CD4-positive, alpha-beta T cell treated with Interleukin-4 for 1 hour (primary cell): ENCODE results near the gene PIM3.
A peak's percentile ranks its signal among the peaks of the same experiment; 100 is the strongest.

Experiments used
- DNase-seq, 2 donors: peaks; one replicate each; pipeline ENCODE4 v3.0.0-alpha.2; 2020 to 2022

The PIM3 gene

DNA sequence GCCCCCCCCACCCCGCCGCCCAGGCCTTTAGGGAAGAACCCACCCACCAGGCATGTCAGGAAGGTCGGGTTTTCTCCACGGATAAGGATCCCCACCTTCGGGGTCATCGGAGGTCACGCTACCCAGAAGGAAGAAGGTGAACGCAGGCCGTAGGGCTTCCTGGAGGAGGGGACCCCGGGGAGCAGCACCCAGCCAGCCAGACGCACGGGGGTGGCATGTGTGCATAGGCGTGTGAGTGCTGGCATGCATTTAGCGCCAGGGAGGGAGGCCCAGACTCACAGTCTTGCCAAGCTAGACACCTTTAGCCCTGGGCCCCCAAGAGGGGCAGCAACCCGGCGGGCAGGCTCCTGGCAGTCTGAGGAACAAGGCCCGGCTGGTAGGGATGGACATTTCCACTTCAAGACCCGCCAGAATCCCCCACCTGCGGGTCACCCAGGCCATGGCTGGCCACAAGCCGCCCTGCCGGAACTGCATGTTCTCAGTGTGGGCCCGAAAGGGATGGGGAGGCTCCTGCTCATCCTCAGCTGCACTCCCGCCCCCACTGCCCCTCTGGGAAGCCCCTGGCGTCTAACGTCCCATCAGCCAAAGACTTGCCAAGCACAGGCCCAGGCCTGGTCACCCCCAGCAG is 16.7 kb upstream of the PIM3 start:
- no peak for DNase-seq

DNA sequence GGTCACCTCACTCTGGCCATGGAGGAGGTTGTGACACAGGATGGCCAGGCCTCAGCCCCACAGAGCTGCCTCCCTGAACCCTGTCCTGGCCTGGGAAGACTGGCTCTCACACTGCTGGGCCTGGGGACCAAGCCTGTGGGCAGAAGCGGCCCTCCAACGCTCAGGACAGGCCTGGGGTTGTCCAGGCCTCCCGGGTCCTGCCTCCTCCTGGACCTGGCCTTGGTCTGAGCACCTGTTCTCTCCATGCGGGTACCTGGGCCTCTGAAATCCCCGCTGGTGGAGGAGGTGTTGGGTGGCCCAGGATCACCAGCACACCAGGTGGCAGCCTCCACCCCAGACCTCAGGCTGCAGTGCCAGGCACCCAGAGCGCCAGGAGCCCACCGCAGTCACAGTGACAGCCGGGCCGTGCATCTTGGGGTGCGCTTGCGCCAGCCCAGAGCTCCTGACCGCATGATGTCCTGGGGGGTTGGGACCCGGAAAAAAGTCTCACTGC is 16.1 kb upstream of the PIM3 start:
- DNase-seq: peak in 1 of 2 donors; percentile 33

DNA sequence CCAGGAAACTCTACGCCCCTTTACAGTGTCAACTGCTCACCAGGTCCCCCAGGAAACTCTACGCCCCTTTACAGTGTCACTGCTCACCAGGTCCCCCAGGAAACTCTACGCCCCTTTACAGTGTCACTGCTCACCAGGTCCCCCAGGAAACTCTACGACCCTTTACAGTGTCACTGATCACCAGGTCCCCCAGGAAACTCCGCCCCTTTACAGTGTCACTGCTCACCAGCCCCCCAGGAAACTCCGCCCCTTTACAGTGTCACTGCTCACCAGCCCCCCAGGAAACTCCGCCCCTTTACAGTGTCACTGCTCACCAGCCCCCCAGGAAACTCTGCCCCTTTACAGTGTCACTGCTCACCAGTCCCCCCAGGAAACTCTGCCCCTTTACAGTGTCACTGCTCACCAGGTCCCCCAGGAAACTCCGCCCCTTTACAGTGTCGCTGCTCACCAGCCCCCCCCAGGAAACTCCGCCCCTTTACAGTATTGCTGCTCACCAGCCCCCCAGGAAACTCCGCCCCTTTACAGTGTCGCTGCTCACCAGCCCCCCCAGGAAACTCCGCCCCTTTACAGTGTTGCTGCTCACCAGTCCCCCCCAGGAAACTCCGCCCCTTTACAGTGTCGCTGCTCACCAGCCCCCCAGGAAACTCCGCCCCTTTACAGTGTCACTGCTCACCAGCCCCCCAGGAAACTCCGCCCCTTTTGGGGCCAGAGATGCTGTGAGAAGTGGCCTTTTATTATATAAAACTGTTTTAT is 15.4 kb upstream of the PIM3 start:
- DNase-seq: peak; percentile 86 to 87

DNA sequence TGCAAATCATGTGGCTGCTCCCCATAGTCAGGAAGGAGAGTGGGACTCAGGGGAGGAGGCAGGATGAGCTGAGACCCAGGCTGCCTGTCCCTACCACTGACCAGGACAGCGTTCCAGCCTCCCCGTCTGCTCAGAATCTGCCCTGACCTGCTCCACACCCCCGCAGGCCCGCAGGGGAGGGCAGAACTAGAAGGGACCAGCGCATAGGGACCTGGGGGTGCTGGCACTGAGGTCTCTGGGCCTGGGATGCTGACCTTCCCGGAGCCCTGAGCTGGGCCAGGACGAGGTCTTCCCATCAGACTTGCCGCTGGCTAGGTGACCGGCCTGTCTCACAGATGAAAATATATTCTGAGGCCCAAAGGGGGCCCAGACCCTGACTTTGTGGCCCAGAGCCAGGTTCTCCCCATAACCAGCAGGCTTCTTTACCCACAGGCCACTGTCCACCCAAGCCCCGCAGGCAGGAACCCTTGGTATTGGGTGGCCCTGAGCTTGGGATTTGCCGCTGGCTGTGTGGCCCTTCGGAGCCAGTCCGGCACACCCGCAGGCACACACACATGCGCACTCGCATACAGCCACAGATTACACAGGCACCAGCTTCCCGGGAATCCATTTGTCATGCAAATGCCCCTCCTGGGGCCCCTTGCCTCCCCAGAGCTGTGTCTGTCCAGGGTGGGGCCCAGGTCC is 13.8 kb upstream of the PIM3 start:
- DNase-seq: no peak

DNA sequence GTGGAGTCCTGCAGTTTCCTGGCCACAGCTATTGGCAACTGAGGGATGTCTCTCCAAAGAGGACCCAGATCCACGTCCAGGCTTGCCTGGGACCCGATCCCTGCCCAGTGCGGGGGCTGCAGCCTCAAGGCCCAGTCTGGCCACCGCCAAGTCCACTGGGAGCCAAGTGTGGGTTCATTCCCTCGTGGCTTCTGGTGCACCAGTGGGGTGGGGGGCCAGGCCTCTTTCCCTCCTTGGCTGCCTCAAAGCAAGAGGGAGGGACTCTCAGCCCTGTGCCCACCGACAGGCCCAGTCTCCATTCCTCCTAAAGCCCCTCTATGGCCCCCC is 13.3 kb upstream of the PIM3 start:
- DNase-seq: no peak

DNA sequence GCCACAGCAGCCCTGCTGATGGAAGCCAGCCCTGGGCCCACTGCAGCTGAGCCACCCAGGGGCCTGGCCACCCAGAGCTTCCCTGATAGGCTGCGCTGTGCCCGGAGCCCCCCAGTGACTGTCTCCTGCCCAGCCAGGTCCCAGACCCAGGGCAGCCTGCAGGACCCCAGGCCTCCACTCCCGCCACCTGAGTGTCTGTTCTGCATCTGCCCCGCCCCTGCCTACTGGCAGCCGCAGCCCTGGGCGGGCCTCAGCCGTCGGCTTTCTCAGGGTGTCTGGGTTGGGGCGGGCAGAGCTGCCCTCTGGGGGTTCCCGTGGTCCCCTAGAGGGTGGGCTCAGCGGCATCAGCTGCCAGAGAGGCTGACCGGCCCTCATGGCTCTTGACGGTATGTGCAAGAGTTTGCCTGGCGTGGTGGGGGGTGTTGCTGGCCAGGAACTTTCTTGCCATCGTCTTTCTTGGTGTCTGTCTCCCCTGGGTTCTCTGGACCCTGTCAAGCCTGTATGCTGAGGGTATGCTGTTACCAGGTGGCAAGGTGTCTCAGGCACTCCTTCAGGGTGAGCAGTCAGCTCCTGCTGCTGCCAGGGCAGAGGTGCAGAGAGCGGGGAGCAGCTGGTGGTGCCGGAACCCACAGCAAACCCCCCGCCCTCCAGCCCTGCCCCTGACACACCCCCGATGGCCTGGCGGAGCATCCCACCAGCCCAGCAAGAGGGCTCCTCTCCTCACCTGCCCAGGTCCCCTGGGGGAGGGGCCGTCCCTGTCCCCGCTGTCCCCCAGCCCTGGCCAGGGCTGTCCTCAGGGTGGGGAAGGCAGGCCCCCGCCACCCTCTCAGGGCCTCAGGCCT is 12.2 kb upstream of the PIM3 start:
- no peak for DNase-seq

DNA sequence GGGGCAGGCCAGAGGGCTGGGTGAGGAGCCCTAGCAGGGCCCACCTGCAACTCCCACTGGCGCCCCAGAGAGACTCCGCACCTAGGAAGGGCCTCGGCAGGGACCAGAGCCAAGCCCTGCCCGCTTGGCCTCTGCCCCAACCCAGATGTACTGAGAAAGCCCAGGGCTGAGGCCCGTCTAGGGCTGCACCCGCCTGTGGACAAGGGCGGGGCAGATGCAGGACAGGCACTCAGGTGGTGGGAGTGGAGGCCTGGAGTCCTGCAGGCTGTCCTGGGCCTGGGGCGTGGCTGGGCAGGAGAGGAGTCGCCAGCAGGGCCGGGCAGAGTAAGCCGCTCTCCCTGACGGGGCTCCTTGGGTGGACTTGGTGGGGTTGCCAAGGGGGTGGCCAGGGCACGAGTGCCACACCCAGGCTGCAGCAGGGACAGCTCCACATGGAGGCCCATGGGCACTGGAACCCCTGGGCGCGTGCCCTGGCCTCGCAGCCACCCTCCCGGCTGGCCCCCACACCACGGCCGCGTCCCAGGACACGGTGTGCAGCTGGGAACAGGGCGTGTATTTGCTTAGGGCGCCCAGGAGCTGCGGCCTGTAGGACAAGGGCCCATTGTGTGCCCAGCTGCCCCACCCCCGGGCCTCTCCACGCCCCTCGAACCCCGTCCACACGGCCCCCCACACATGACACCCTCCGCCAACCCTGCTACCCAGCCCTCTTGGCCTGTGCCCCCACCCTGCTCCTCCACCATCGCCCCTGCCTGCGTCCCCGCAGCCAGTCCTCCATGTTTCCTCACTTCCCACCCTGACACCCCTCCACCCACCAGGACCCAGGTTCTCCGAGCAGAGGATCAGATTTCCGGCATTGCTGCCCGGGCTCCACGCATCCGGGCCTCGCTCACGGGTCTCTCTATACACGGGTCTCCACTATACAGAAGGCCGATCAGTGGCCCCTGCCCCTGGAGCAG is 11.3 kb upstream of the PIM3 start:
- no peak for DNase-seq

DNA sequence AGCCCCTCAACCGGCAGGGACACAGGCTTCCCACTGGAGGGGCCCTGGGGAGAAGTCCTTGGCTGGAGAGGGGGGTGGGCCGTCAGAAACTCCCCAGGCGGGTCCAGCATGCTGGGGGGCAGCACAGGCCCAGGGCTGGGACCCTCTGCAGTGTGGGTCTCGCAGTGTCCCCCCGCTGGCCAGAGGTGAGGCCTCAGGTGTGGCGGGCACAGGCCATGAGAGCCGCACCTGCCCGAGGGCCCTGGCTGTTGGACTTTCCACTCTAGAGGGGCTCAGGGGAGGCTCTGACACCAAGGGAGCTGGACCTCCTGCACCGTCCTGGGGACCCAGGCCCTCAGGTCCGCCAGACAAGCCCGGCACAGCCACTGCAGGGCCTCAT is 10.7 kb upstream of the PIM3 start:
- no peak for DNase-seq

DNA sequence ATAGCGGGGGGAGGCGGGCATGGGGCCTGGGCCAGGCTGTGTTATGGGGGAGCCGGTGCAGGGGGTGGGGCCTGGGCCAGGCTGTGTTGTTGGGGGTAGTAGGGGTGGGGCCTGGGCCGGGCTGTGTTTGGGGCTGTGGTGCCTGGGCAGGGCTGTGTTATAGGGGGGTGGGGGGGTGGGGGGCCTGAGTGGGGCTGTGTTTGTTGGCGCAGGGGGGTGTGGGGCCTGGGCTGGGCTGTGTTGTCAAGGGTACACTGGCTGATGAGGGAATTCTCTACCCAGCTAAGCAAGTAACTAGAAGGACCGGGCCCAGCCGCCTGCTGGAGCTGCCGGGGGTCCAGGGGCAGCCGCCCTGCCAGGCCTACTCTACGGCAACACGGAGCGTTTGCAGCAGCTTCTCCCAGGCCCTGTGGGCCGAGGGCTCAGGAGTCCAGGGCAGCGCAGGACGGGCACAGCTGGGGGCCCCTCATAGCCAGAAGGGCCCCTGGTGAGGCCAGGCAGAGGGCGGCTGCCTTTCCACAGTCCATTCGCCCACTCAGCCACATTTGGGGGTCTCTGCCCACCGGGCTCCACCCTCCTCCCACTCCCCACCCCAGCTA is 10.1 kb upstream of the PIM3 start:
- no peak for DNase-seq

DNA sequence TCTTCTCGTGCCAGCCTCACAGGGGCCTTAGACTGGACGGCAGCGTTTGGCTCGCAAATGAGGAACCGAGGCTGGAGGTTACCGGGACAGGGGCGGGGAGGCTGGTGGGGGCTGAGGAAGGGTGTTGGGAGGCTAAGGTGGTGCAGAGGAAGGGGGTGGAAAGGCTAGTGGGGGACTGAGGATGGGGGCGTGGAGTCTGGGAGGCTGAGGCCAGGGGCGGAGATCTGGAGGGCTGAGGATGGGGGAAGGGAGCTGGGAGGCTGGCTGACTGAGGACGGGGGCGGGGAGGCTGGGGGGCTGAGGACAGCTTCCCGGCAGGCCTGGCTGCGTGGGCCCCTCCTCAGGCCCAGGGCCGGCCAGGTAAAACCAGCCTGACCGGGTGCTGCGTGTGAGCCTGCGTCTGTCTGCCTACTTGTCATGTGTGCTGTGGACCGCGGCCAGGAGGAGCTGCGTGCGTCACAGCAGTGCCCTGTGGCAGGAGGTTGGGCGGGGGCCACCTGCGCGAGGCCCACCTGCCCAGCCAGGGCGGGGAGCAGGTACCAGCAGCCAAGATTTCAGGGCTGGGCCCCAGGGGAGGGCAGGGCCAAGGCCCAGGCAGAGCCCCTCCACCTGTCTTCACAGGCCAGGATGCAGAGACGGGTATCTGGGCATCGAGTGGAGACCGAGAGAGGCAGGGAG is 9.4 kb upstream of the PIM3 start:
- DNase-seq: no peak

DNA sequence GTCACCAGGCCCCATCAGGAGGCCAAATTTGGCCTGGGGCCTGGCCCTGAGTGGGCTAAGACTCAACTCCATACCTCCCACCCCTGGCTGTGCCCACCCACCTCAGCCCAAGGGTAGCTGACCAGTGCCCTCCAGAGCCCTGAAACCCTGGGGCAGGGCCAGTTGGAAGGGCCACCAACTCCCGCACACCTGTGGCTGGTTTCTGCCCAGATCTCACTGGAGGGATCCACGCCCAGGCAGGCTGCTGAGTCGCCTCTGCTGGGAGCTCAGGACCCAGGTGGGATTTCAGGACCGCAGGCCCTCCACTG is 8.9 kb upstream of the PIM3 start:
- DNase-seq: no peak

DNA sequence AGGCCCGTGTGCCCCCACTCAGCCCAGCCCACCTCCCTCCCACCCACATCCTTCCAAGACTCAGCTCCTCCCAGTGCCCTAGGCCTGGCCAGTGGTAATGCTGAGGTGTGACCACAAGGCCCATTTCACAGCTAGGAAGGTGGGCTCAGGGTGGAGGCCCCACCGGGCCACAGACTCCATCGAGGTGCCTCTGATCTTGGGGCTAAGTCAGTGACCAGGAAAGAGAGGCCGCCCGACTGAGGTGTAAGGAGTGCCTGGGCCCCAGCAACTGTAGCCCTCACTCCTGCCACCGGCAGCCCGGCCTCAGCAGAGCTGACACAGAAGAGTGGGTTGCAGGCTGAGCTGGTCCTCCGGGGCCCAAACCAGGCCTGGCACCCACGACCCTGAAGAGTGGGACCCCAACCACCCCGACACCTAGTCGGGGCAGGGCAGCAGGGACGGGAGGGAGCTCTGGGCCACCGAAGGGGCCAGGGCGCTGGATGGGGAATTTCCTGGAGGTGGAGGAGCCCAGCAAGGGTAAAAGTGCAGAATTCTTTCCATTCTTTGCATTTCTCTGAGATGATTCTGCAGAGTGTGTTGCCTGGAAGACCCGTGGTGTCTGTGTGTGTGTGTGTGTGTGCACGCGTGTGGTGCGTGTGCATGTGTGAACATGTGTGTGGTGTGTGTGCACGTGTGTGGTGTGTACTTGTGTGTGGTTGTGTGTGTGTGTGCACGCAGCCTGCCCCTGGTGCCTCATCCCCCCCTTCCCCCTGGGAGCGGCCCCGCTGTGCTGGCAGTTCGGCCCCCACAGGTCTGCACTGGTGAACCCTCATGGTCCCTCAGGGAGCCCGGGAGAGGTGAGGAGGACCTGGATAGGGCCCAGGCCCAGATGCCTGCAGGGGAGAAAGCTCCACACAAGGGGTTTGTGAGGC is 8.3 kb upstream of the PIM3 start:
- no peak for DNase-seq

DNA sequence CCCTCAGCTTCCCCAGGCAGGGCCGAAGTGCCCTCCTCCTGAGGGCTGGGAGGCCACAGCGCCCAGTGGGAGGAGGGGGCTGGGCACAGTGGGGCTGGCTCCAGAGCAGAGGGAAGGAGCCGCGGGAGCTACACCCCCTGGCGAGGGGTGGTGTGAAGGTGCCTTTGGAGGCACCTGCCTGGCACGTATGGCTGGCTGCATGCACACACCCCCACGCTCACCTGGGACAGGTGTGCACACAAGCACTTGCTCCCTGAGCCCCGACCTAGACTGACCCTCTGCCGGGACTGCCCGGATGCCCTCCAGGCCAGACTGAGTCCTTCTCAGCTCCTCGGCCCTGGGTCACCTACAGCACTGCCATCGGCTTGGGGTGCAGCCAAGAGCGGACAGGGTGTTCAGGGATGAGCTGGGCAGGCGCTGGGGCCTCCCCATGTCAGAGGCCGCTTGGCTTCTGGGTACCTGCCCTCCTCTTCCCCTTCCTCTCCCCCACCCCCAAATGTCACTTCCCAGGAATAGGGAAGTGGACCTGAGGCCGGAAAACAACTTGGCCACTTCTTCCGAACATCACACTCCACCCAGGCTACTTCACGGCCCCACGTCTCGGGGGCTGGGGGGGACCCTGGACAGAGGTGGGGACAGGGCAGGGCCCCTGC is 7.4 kb upstream of the PIM3 start:
- DNase-seq: peak; percentile 23 to 68

DNA sequence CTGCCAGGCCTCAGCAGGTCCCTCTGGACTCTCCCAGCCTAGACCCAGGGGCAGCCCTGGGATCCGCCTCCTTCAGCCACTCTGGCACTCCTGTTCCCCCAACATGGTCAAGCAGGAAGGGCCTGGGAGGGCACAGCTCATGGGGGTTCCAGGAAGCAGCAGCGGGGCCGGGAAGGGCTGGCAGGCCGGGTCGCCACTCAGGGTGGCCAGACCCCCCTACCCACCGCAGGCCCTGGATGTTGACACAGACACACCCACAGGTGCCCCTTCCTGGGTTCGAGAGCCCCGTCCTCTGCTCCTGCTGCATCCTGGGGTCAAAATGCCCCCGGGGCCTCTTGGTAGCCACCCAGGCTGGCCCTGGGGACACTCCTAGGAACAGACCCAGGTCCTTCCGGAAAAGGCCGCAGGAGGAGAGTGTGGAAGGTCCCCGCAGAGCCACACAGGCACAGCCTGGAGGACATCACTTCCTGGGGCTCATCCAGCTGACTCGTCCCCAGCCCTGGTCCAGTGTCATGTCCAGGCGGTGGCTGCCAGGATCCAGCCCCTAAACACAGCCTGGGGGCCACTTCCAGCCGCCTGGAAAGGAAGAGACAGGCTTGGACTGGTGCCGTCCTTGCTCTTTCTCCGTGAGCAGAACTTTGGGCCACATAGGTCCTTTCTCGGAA is 6.8 kb upstream of the PIM3 start:
- no peak for DNase-seq

DNA sequence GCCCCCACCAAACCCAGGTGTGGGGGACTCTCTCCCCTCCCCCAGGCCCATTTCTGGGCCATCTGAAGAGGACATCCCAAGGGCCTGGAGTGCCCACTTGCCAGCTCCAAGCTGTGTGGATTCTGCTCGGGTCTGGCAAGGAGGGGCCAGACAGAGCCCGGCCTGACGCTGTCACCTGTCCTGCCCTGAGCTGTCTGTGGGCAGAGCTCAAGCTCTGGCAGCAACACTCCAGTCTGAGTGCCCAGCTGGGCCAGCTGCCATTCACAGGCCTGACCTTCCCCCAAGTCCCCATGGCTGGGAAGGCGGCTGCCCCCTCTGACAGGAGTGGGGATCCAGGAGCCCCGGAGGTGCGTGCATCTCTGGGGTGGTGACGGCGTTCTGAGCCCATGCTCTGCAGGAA is 6.2 kb upstream of the PIM3 start:
- no peak for DNase-seq

DNA sequence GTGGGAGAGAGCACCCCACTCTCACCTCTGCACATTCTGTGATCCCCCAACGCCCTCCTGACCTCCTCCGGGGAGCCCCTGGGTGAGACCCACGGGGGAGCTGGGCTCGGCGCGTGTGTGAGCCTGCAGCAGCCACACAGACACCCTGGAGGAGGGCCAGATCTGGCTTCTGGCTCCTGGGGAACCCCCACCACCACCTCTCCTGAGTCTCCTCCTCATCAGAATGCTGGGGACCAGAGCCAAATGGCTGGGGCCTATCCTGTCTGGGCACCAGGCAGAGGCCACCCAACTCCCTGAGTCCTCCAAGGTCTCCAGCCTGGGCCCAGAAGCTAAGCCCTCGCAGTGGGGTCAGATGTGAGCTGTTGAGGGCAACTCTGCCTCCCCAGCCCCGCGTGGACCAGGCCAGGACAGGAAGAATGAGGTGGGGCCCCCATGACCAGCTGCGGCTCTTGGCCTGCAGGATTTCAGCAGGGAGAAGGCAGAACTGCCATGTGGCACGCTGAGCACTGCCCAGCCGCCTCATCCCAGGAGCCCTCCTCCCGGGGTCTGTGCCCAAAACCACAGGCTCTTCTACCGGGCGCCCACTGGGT is 5.5 kb upstream of the PIM3 start:
- no peak for DNase-seq

DNA sequence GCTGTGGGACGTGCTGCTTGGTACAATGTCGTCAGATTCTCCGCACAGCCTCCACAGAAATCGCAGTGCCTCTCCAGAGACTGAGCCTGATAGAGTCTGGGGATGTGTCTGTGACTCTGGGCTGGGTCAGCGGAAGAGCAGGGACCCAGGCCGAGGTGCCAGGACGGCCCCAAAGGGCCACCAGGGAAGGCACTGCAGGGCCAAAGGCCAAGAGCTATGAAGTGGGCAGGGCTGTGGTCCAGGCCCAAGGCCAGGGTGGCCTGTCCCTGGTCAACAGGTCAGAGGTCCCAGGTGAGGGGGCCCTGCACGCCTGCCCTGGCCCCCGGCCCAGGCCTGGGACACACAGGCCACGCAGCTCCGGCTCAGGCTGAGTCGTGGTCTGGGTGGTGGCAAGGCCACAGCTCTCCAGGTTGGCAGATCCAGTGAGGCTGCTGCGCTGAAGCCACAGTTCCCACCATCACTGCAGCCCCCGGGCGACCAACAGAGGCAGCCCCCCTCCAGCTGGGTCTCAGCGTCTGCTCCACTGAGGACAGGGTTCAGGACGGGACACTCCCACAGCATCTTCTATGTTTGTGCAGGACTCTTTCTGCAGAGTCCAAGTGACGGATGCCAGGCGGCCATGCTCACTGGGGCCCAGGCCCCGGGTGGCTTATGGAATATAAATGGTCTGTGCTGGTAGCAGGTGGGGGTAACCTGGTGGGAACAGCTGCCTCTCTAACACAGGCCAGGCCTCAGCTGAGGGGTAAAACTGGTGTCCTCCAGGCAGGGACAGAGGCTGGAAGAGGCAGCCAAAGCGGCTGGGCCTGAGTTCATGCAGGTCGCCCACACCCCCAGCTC is 4.8 kb upstream of the PIM3 start:
- DNase-seq: no peak

DNA sequence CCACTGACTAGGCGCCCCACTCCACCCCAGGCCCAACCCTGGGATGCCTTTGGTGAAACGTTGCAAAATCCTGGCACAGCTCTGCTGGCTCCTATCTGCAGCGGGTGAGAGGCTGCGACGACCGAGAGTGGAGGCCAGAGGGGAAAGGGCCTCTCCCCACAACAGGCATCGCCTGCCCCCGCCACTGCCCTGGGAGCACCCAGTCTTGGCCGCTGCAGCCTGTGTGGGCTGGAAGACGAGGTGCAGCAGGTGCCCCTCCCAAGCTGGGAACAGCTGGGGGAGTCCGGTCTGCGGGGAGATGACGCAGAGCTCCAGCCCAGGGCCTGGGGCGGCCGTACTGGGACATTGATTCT is 4.2 kb upstream of the PIM3 start:
- DNase-seq: no peak
